GM12878 (cell line): ENCODE data around the gene PRKG1. TPM values are rescaled to one million over a fixed set of nuclear protein-coding genes. Genes with fewer than 3 reads are reported as not detected.

ENCODE experiments used
- ATAC-seq: fragments of 200-7000 bp; cut with Tn5 transposase; 3 replicates; pipeline ENCODE4 v1.9.1; 2020; ENCODE audit warnings: mild to moderate bottlenecking, moderate library complexity
- BruUV-seq: library from RNA; stranded (reverse); fragments of 400-500 nt; replicated peaks from 2 replicates; lab custom pipeline; 2021; lab: Mats Ljungman, UMichigan
- CTCF ChIA-PET: fragments of 300-600 bp; sonication (Branson Sonifier 250); formaldehyde crosslinking; extraction: SDS; loops from one replicate; lab custom pipeline; 2021; ENCODE audit warnings: inconsistent platforms; lab: Yijun Ruan, JAX
- POLR2A ChIA-PET: fragments of 350-600 bp; formaldehyde crosslinking; extraction: SDS; loops from one replicate; lab custom pipeline; 2021; ENCODE audit warnings: inconsistent platforms; lab: Charles Lee
- RAD21 ChIA-PET: fragments of 300-600 bp; sonication (Branson Sonifier 250); formaldehyde crosslinking; loops from one replicate; lab custom pipeline; 2023; ENCODE audit warnings: antibody characterized with exemption; ENCODE audit not compliant: unreplicated experiment; lab: Charles Lee
- SMC1A ChIA-PET: fragments of 300-600 bp; sonication (Branson Sonifier 250); formaldehyde crosslinking; loops from one replicate; lab custom pipeline; 2023; ENCODE audit not compliant: unreplicated experiment, uncharacterized antibody; lab: Charles Lee
- DNase-seq: peaks from one replicate; pipeline ENCODE4 v3.0.0-alpha.2; 2011; ENCODE audit warnings: low read depth, low spot score
- FAIRE-seq: peaks from 3 replicates; lab custom pipeline; 2011; peaks lifted over from hg19 to GRCh38; lab: Jason Lieb, UNC
- H2AFZ ChIP-seq: 2 replicates; pipeline ENCODE4 v1.6.0; 2011; ENCODE audit warnings: low read depth, low read length, control low read depth; ENCODE audit not compliant: control insufficient read depth
- H3K27ac ChIP-seq: 2 replicates; pipeline ENCODE4 v1.5.1; 2011; ENCODE audit warnings: control low read depth; ENCODE audit not compliant: control insufficient read depth, insufficient read depth
- H3K27me3 ChIP-seq, 2 experiments: replicated peaks in 1 of 2; 2 replicates each; pipeline versions ENCODE4 v1.6.0 to v1.6.1; 2011; ENCODE audit warnings: low read length in 1 of 2; ENCODE audit not compliant: control insufficient read depth in 2 of 2, insufficient read depth in 2 of 2
- H3K36me3 ChIP-seq, 2 experiments: 2 replicates each; pipeline ENCODE4 v1.5.1; 2011; ENCODE audit warnings: low read length in 1 of 2; ENCODE audit not compliant: control insufficient read depth in 2 of 2, insufficient read depth in 2 of 2
- H3K4me1 ChIP-seq: 2 replicates; pipeline ENCODE4 v1.6.1; 2011; ENCODE audit warnings: mild to moderate bottlenecking, low read length, moderate library complexity, mixed read lengths; ENCODE audit not compliant: control insufficient read depth, insufficient read depth
- H3K4me2 ChIP-seq: 2 replicates; pipeline ENCODE4 v1.6.0; 2011; ENCODE audit warnings: control low read depth; ENCODE audit not compliant: control insufficient read depth, insufficient read depth
- H3K4me3 ChIP-seq: fragments of 200-600 bp; sonication (generic); 2 replicates; pipeline ENCODE4 v1.5.1; 2016
- H3K79me2 ChIP-seq: 2 replicates; pipeline ENCODE4 v1.6.0; 2011; ENCODE audit warnings: low read length; ENCODE audit not compliant: control insufficient read depth, insufficient read depth
- H3K9ac ChIP-seq: 2 replicates; pipeline ENCODE4 v1.8.0; 2011; ENCODE audit warnings: low read length, control low read depth, mixed read lengths; ENCODE audit not compliant: control insufficient read depth, insufficient read depth
- H3K9me3 ChIP-seq: replicated peaks from 3 replicates; pipeline ENCODE4 v1.5.1; 2011; ENCODE audit warnings: mild to moderate bottlenecking, low read length; ENCODE audit not compliant: control insufficient read depth, insufficient read depth
- H4K20me1 ChIP-seq: 2 replicates; pipeline ENCODE4 v1.6.0; 2011; ENCODE audit not compliant: control insufficient read depth, insufficient read depth
- ASH2L ChIP-seq: fragments of 300-600, 200-600 bp; sonication (generic); IDR thresholded peaks from 2 replicates; pipeline ENCODE4 v1.6.1; 2017; ENCODE audit warnings: low read depth, mild to moderate bottlenecking, borderline replicate concordance
- CBX3 ChIP-seq: fragments of 200-600 bp; sonication (generic); IDR thresholded peaks from 2 replicates; pipeline ENCODE4 v1.6.1; 2016; ENCODE audit warnings: low read depth, borderline replicate concordance
- CHD2 ChIP-seq: IDR thresholded peaks from 2 replicates; pipeline ENCODE4 v1.6.1; 2011; ENCODE audit warnings: low read depth, low read length, improper control_type of control experiment, borderline replicate concordance
- CUX1 ChIP-seq: IDR thresholded peaks from 2 replicates; pipeline ENCODE4 v1.6.1; 2012; ENCODE audit warnings: improper control_type of control experiment, low read depth, low read length; ENCODE audit not compliant: insufficient replicate concordance
- HDAC6 ChIP-seq: fragments of 200-600 bp; sonication (generic); IDR thresholded peaks from one replicate; pipeline ENCODE4 v1.8.0; 2017; ENCODE audit warnings: antibody characterized with exemption; ENCODE audit not compliant: unreplicated experiment
- MYB ChIP-seq: fragments of 150-350 bp; IDR thresholded peaks from 2 replicates; pipeline ENCODE4 v1.6.1; 2014; ENCODE audit warnings: mild to moderate bottlenecking, low read depth, low read length, borderline replicate concordance
- PML ChIP-seq: IDR thresholded peaks from 2 replicates; pipeline ENCODE4 v1.6.1; 2012; ENCODE audit warnings: low read length, inconsistent platforms
- RB1 ChIP-seq: fragments of 450-650 bp; formaldehyde crosslinking; IDR thresholded peaks from 2 replicates; pipeline ENCODE4 v1.6.1; 2017; ENCODE audit warnings: mild to moderate bottlenecking, borderline replicate concordance
- SUZ12 ChIP-seq: fragments of 200-600 bp; sonication (generic); IDR thresholded peaks from one replicate; pipeline ENCODE4 v1.6.1; 2018; ENCODE audit warnings: antibody characterized with exemption, mild to moderate bottlenecking; ENCODE audit not compliant: unreplicated experiment
- TARDBP ChIP-seq: IDR thresholded peaks from 2 replicates; pipeline ENCODE4 v1.6.1; 2016; ENCODE audit warnings: borderline replicate concordance
- ZNF207 ChIP-seq: fragments of 450-650 bp; IDR thresholded peaks from 2 replicates; pipeline ENCODE4 v1.6.1; 2014; ENCODE audit warnings: antibody characterized with exemption, mild to moderate bottlenecking, borderline replicate concordance
- ZNF274 ChIP-seq: IDR thresholded peaks from one replicate; pipeline ENCODE4 v1.8.0; 2011; ENCODE audit not compliant: insufficient read length, insufficient read depth
- WGBS: methylation state at CpG from one replicate; pipeline ENCODE4 v1.1.6; 2016; ENCODE audit warnings: low lambda C conversion rate; ENCODE audit not compliant: insufficient replicate concordance, insufficient coverage; ENCODE audit errors: missing lambda C conversion rate; 5-methylcytosine and 5-hydroxymethylcytosine counted together
- in situ Hi-C: fragments of 300-500 bp; cut with MboI; formaldehyde crosslinking; loops from 9 replicates; pipeline ENCODE4 v1.14.3; 2018; ENCODE audit warnings: mixed read lengths
- intact Hi-C: fragments of 100-400 bp; cut with micrococcal nuclease; formaldehyde crosslinking; loops from one replicate; pipeline ENCODE4 v1.14.2; 2022; ENCODE audit not compliant: unreplicated experiment
- polyA plus RNA-seq, 11 experiments: library from polyadenylated mRNA; depleted of rRNA in 4 of 11; unstranded in 6 of 11; stranded (reverse) in 5 of 11; fragments of >200 nt; fragmentation: Nextera tagmentation in 4 of 11; fragmentation: Illumina TruSeq in 1 of 11; extraction: Ambion mirVana in 4 of 11; extraction: Trizol in 1 of 11; gene quantifications; 1 replicate in 1 of 11; 2 replicates in 10 of 11; pipeline versions ENCODE4 v1.2.1 to v1.2.3, GENCODE V29; 2011 to 2016; ENCODE audit warnings: inconsistent platforms in 2 of 11, missing spikeins in 2 of 11, low read depth in 1 of 11
- total RNA-seq, 4 experiments: library from RNA; depleted of rRNA in 3 of 4; stranded (reverse); fragments of >200 nt in 3 of 4; fragmentation: Illumina TruSeq in 1 of 4; extraction: Trizol in 1 of 4; gene quantifications; 2 replicates each; pipeline versions ENCODE4 v1.2.1 to v1.2.3, GENCODE V29; 2013 to 2021

The PRKG1 gene
- total and polyA plus RNA-seq, 10 of the 15 experiments (the other 5 are each of a cell fraction or from before 2014, with no cell fraction given) = 0.04 to 0.05 TPM; not detected in 8

GRCh38 chr10:51403521-51403920, 329.2 kb downstream of the PRKG1 start:
- in situ Hi-C loops = no loop called here
- Histone ChIP-seq H3K9me3 (no peaks in the 10 kb centered on the region), H3K4me3 (no peak overlapping the region), H3K9ac (no peak overlapping the region), H3K36me3 (no peaks in the 10 kb centered on the region), H3K27me3 (no peaks in the 10 kb centered on the region; a peak in 1 of 4 replicates), H3K79me2 (no peaks in the 10 kb centered on the region), H4K20me1 (no peaks in the 10 kb centered on the region), H3K4me2 (no peak overlapping the region), H3K4me1 (no peaks in the 10 kb centered on the region), H3K27ac (no peak overlapping the region), H2AFZ (no peak overlapping the region)
- DNase-seq = no peak
- ChIA-PET RAD21 (no interaction called here), CTCF (interaction anchor here (0.6 to 1.0 kb wide), 2 partner anchors 36 to 813 kb away, joined by 3 read pairs; no protein-coding TSS in a partner anchor), SMC1A (no interaction called here), POLR2A (no interaction called here)
- no peak for ATAC-seq
- 25% methylated on average over 1 of the region's 1 CpG for WGBS
- no TSS peak for BruUV-seq
- no peak for FAIRE-seq
- intact Hi-C loops = no loop called here
- TF ChIP-seq CBX3 (no peak), HDAC6 (no peak)

DNA sequence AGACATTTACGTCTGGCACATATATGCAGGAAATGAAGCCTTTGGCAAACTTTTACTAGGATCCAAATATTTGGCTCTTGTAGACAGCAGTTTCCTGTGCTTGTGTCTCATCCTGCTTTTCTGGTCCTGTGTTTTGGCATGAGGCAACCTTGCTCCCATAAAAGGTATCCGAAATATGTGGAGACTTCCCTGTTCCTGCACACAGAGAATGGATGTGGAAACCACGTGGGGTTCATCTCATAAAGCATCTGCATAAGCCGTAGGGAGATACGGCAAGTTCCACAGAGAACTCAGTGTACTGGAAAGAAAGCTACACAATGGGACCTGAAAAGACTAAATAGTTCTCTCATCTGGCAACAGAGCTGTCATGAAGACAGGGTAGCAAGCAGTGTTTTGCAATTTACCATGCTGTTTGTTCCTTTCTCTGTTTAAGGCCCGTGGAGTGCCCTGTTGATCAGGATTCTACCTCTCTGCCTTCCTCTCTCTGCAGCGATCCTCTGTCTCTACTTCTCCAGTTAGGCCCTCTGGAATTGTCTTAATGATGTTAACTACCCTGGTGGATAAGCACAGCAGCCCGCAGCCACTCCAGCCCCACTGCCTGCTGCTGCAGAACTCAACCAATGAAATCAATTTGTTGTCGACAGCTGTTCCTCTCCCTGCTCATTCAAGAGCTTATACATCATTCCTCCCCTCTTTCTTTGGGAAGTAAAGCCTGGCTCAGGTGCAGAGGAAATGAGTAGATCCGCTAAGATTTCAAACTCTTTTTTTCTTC, 331.5 kb downstream of the PRKG1 start:
- no peak overlapping the region for H2AFZ ChIP-seq
- no peak for ATAC-seq
- BruUV-seq = no TSS peak
- SMC1A ChIA-PET = interaction anchor here (0.6 kb wide), 1 partner anchor 16 kb away, joined by 3 read pairs; no protein-coding TSS in a partner anchor
- H3K9ac ChIP-seq = no peak overlapping the region
- no peak for DNase-seq
- no peaks in the 10 kb centered on the region for H4K20me1 ChIP-seq
- no peaks in the 10 kb centered on the region for H3K36me3 ChIP-seq
- H3K9me3 ChIP-seq = no peaks in the 10 kb centered on the region
- RAD21 ChIA-PET = no interaction called here
- CTCF ChIA-PET = no interaction called here
- no peak overlapping the region for H3K27ac ChIP-seq
- no peaks in the 10 kb centered on the region for H3K79me2 ChIP-seq
- H3K4me2 ChIP-seq = no peak overlapping the region
- in situ Hi-C loops = no loop called here
- no peak overlapping the region for H3K4me3 ChIP-seq
- FAIRE-seq = no peak
- H3K27me3 ChIP-seq = no peaks in the 10 kb centered on the region; a peak in 1 of 4 replicates
- intact Hi-C loops = no loop called here
- no peaks in the 10 kb centered on the region for H3K4me1 ChIP-seq
- WGBS = 42% methylated on average over 10 of the region's 10 CpGs
- POLR2A ChIA-PET = no interaction called here
- no peak for TF ChIP-seq PML
- TF ChIP-seq ZNF207 = no peak
- no peak for TF ChIP-seq RB1
- TF ChIP-seq HDAC6 = no peak
- no peak for TF ChIP-seq CHD2
- TF ChIP-seq ZNF274 = no peak
- no peak for TF ChIP-seq SUZ12
- TF ChIP-seq MYB = no peak
- no peak for TF ChIP-seq ASH2L
- TF ChIP-seq CUX1 = no peak
- no peak for TF ChIP-seq TARDBP
